Measurements from ENCODE around the gene PDE2A. TPM values are rescaled to one million over a fixed set of nuclear protein-coding genes. Genes with fewer than 3 reads are reported as not detected.

The PDE2A gene
- total RNA-seq, 1 experiment from 2014 or later = 0.58 TPM

- no peak overlapping the region for H3K27ac ChIP-seq (ENCODE audit: low read depth, low read length, poor library complexity, severe bottlenecking)
- no peak for TF ChIP-seq CTCF (conservative IDR thresholded peaks at IDR 0.05; ENCODE audit: low read depth, low read length)
- no peak for TF ChIP-seq EZH2 (IDR thresholded peaks at IDR 0.05; ENCODE audit: borderline replicate concordance, low read depth, low read length, poor library complexity, severe bottlenecking)
- POLR2A ChIA-PET (ENCODE audit: low non-redundant PET) = no interaction called here
- H3K27me3 ChIP-seq (replicated peaks; ENCODE audit: insufficient read depth, low read depth, low read length, poor library complexity) = peaks cover 28% of the 10 kb centered on the region
- H3K4me1 ChIP-seq (ENCODE audit: insufficient read depth, low read length, poor library complexity, severe bottlenecking) = peaks cover 18% of the 10 kb centered on the region
- BruUV-seq (replicated peaks) = no TSS peak
- no peak for DNase-seq (ENCODE audit: low spot score)
- no peak overlapping the region for H3K4me3 ChIP-seq (ENCODE audit: low read depth, low read length, poor library complexity, severe bottlenecking)
- CTCF ChIA-PET = no interaction called here
- no peaks in the 10 kb centered on the region for H3K9me3 ChIP-seq (ENCODE audit: low read depth, low read length, poor library complexity, severe bottlenecking)
- H3K36me3 ChIP-seq (ENCODE audit: insufficient read depth, low read length, poor library complexity, severe bottlenecking) = no peaks in the 10 kb centered on the region
- intact Hi-C loops (cut with micrococcal nuclease; ENCODE audit: unreplicated experiment) = no loop called here
These were observed 34.5 kb downstream of the PDE2A start for GRCh38 chr11:72639502-72640375.

- BruUV-seq (replicated peaks) = no TSS peak
- no peak for TF ChIP-seq EZH2 (IDR thresholded peaks at IDR 0.05; ENCODE audit: borderline replicate concordance, low read depth, low read length, poor library complexity, severe bottlenecking)
- H3K27me3 ChIP-seq (replicated peaks; ENCODE audit: insufficient read depth, low read depth, low read length, poor library complexity) = peaks cover 27% of the 10 kb centered on the region
These were observed 36.3 kb downstream of the PDE2A start for GRCh38 chr11:72637926-72638325.

GRCh38 chr11:72637198-72637597 lies 37.0 kb downstream of the PDE2A start:
- no peak for TF ChIP-seq EZH2 (IDR thresholded peaks at IDR 0.05; ENCODE audit: borderline replicate concordance, low read depth, low read length, poor library complexity, severe bottlenecking)
- TF ChIP-seq CTCF (conservative IDR thresholded peaks at IDR 0.05; ENCODE audit: low read depth, low read length) = no peak
- DNase-seq (ENCODE audit: low spot score) = no peak
- no peak overlapping the region for H3K27ac ChIP-seq (ENCODE audit: low read depth, low read length, poor library complexity, severe bottlenecking)
- H3K9me3 ChIP-seq (ENCODE audit: low read depth, low read length, poor library complexity, severe bottlenecking) = no peaks in the 10 kb centered on the region
- peaks cover 22% of the 10 kb centered on the region for H3K27me3 ChIP-seq (replicated peaks; ENCODE audit: insufficient read depth, low read depth, low read length, poor library complexity)
- no peak overlapping the region for H3K4me3 ChIP-seq (ENCODE audit: low read depth, low read length, poor library complexity, severe bottlenecking)
- CTCF ChIA-PET = interaction anchor here (0.5 to 0.6 kb wide), 2 partner anchors 288 to 608 kb away, joined by 3 to 6 read pairs; no protein-coding TSS in a partner anchor
- H3K4me1 ChIP-seq (ENCODE audit: insufficient read depth, low read length, poor library complexity, severe bottlenecking) = peaks cover 10% of the 10 kb centered on the region
- intact Hi-C loops (cut with micrococcal nuclease; ENCODE audit: unreplicated experiment) = no loop called here
- POLR2A ChIA-PET (ENCODE audit: low non-redundant PET) = no interaction called here
- no TSS peak for BruUV-seq (replicated peaks)
- no peaks in the 10 kb centered on the region for H3K36me3 ChIP-seq (ENCODE audit: insufficient read depth, low read length, poor library complexity, severe bottlenecking)

More at GRCh38 chr11:72637926-72638325, 36.3 kb downstream of the PDE2A start:
- Histone ChIP-seq H3K4me1 (ENCODE audit: insufficient read depth, low read length, poor library complexity, severe bottlenecking) (peaks cover 14% of the 10 kb centered on the region), H3K9me3 (ENCODE audit: low read depth, low read length, poor library complexity, severe bottlenecking) (no peaks in the 10 kb centered on the region), H3K27ac (ENCODE audit: low read depth, low read length, poor library complexity, severe bottlenecking) (no peak overlapping the region), H3K36me3 (ENCODE audit: insufficient read depth, low read length, poor library complexity, severe bottlenecking) (no peaks in the 10 kb centered on the region), H3K4me3 (ENCODE audit: low read depth, low read length, poor library complexity, severe bottlenecking) (no peak overlapping the region)
- no peak for DNase-seq (ENCODE audit: low spot score)
- intact Hi-C loops (cut with micrococcal nuclease; ENCODE audit: unreplicated experiment) = no loop called here
- ChIA-PET POLR2A (ENCODE audit: low non-redundant PET) (no interaction called here), CTCF (no interaction called here)
